Measurements from ENCODE around the gene F12. TPM values are rescaled to one million over a fixed set of nuclear protein-coding genes. Genes with fewer than 3 reads are reported as not detected.
"Not testable (repeated sequence)": the region's sequence is repeated elsewhere in the genome, so short reads cannot be mapped to it uniquely, and the experiment has no call there.

F12 gene
- total RNA-seq, 4 donors from 2014 or later = 2.6 to 20.1 (median 5.6) TPM

DNA sequence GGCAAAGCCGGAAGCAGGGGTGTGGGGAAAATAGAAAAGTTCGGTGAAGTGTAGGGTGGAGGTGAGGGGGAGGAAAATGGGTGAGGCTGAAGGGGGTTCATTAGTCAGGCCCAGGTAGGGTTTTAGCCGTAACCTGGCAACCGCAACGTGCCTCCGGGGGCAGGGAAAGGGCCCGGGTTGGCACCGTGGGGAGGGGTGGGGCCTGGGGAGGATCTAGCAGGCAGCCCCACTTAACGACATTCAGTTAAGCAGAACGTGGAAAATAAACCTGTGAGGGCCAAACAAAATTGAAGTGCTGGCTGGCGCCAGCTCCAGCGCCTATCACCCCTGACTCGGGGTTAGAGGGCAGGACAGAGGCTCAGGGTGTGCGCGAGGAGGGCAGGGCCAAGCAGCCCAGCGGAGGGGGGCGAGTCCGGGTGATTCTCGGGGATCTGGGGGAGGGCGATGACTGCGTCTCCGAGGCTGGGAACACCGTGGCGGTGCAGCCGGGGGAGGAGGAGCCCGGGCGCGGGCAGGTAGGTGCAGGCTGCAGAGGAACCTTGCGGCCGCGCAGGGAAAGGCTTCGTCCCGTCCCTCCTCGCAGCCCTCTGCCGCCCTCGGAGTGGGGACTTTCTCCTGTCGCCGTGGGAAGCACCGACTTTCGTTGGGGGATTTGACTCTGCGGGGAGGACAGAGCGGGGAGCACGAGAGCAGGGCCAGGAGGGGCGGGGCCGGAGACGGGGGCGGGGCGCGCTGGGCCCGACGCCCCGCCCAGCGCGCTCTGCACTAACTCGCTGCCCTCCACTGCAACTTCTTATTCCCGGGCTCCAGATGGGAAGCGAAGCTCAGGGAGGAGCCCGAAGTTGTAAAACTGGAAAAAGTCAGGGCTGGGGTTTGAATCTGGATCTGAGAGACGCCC, 46.5 kb downstream of the F12 start:
- H3K4me3 ChIP-seq = peak overlapping the region; percentile 23 to 64 (median 52)
- peak overlapping the region; percentile 66 to 83 (median 76) for H3K27ac ChIP-seq
- H3K9me3 ChIP-seq = no peaks in the 10 kb centered on the region
- peak; percentile 81 for DNase-seq
- intact Hi-C loops (cut with DNase I; ENCODE audit: low total_unique reads) (no loop called here), in situ Hi-C loops (cut with MboI; ENCODE audit: low pct_ligation_motif_present in 1 of 4, low pct_unique_long_range_greater_than_20kb in 1 of 4, low sequenced_read_pairs in 3 of 4) (no loop called here)
- WGBS, 2 donors (ENCODE audit: low coverage in 1 of 2) = 8 to 40% methylated on average over 6 to 43 of the region's 59 CpGs
- no peaks in the 10 kb centered on the region for H3K27me3 ChIP-seq
- TF ChIP-seq CTCF (IDR thresholded peaks at IDR 0.05) = no peak
- no peaks in the 10 kb centered on the region for H3K36me3 ChIP-seq
- peaks cover 27 to 66% (median 44%) of the 10 kb centered on the region in 4 donors for H3K4me1 ChIP-seq

GRCh38 chr5:177362292-177362609, 47.1 kb downstream of the F12 start:
- Histone ChIP-seq H3K4me3 (no peak overlapping the region), H3K27me3 (no peaks in the 10 kb centered on the region), H3K36me3 (no peaks in the 10 kb centered on the region), H3K4me1 (peaks cover 24 to 66% (median 44%) of the 10 kb centered on the region in 4 donors), H3K27ac (peak overlapping the region; percentile 66 to 83 (median 76)), H3K9me3 (no peaks in the 10 kb centered on the region)
- DNase-seq = no peak
- in situ Hi-C loops (cut with MboI; ENCODE audit: low pct_ligation_motif_present in 1 of 4, low pct_unique_long_range_greater_than_20kb in 1 of 4, low sequenced_read_pairs in 3 of 4) = no loop called here
- intact Hi-C loops (cut with DNase I; ENCODE audit: low total_unique reads) = no loop called here
- TF ChIP-seq POLR2AphosphoS5 (IDR thresholded peaks at IDR 0.05) (no peak), POLR2A (IDR thresholded peaks at IDR 0.05) (no peak), EP300 (IDR thresholded peaks at IDR 0.05; ENCODE audit: low read depth) (no peak), CTCF (IDR thresholded peaks at IDR 0.05) (no peak)
- WGBS, 2 donors (ENCODE audit: low coverage in 1 of 2) = 52 to 60% methylated on average over 6 to 8 of the region's 8 CpGs

DNA sequence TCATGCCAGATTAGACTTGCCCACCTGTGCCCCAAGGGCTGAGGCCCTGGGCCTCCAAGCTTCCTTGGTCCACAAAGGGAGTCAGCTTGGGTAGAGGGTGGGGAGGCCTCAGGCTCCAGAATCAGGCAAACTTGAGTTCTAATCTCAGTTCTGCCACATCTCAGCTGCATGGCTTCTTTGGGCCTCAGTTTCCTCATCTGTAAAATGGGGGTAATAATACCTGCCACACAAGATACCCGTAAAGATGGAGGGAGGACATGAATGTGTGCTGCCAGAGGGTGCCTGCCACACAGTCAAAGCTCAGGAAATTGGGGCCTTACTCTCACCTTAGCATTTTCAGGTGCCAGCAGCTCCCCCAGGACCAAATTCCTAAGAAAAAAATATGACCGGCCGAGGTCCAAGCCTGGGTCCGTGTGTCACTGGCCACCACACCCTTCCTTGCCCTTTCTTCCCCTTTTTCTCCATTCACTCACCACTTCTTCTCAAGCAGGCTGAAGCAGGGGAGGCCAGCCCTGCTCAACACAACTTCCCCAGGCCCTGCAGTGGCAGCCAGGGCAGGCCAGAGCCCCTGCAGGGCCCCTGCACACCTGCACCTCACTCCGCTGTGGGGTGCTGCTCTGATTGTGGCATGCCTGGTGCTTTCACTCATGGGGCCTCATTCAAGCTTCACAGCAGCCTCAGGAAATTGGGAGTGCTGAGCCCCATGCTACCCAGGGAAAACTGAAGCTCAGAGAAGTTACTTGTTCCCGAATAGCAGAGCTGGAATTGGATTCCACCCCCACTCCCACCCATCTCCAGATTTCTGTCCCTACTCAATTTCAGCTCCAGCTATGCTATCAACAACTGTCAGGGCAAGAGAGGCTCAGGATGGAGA, 47.7 kb downstream of the F12 start:
- in situ Hi-C loops (cut with MboI; ENCODE audit: low pct_ligation_motif_present in 1 of 4, low pct_unique_long_range_greater_than_20kb in 1 of 4, low sequenced_read_pairs in 3 of 4) = no loop called here
- Histone ChIP-seq H3K4me3 (no peak overlapping the region), H3K4me1 (peaks cover 27 to 67% (median 42%) of the 10 kb centered on the region in 4 donors), H3K27ac (peak overlapping the region; percentile 66 to 83 (median 76)), H3K27me3 (no peaks in the 10 kb centered on the region), H3K9me3 (no peaks in the 10 kb centered on the region), H3K36me3 (no peaks in the 10 kb centered on the region)
- 65% methylated on average over 6 of the region's 6 CpGs; no CpG with 5 or more reads in 1 of the 2 donors for WGBS, 2 donors (ENCODE audit: low coverage in 1 of 2)
- DNase-seq = no peak
- TF ChIP-seq POLR2AphosphoS5 (IDR thresholded peaks at IDR 0.05) = no peak
- TF ChIP-seq POLR2A (IDR thresholded peaks at IDR 0.05) = no peak
- no peak for TF ChIP-seq EP300 (IDR thresholded peaks at IDR 0.05; ENCODE audit: low read depth)
- TF ChIP-seq CTCF (IDR thresholded peaks at IDR 0.05) = no peak
- intact Hi-C loops (cut with DNase I; ENCODE audit: low total_unique reads) = no loop called here

DNA sequence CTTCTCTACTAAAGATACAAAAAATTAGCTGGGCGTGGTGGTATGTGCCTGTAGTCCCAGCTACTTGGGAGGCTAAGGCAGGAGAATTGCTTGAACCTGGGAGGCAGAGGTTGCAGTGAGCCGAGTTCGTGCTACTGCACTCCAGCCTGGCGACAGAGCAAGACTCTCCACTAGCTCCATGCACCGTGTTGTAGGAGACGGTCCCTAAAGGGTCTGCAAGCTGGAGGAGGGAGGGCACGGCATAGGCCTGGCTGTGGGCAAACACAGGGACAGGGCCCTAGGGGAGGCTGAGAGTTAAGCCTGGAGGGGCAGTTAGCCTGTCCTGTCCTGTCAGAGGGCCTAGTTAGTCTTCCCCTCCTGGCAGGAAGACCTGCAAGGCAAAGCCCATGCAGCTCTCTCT, 48.6 kb downstream of the F12 start:
- in situ Hi-C loops (cut with MboI; ENCODE audit: low pct_ligation_motif_present in 1 of 4, low pct_unique_long_range_greater_than_20kb in 1 of 4, low sequenced_read_pairs in 3 of 4); H3K27me3 ChIP-seq; H3K36me3 ChIP-seq; H3K4me3 ChIP-seq; H3K9me3 ChIP-seq; H3K27ac ChIP-seq; DNase-seq; intact Hi-C loops (cut with DNase I; ENCODE audit: low total_unique reads): not testable (repeated sequence)
- peaks cover 18 to 58% (median 33%) of the 10 kb centered on the region in 4 donors for H3K4me1 ChIP-seq
- WGBS, 2 donors (ENCODE audit: low coverage in 1 of 2) = 85% methylated on average over 7 of the region's 7 CpGs; no CpG with 5 or more reads in 1 of the 2 donors

Measured in transverse colon (tissue), 4 donors.